ENCODE measurements around the gene OR9Q1.

The OR9Q1 gene

GRCh38 chr11:58034471-58034870, 10.8 kb downstream of the OR9Q1 start:
- DNase-seq, result no peak

GRCh38 chr11:58039589-58039988, 15.9 kb downstream of the OR9Q1 start:
- DNase-seq, result no peak

- DNase-seq, result no peak
Observed at GRCh38 chr11:58043379-58043778, 19.7 kb downstream of the OR9Q1 start.

GRCh38 chr11:58046231-58046630, 22.6 kb downstream of the OR9Q1 start:
- no peak for DNase-seq

DNA sequence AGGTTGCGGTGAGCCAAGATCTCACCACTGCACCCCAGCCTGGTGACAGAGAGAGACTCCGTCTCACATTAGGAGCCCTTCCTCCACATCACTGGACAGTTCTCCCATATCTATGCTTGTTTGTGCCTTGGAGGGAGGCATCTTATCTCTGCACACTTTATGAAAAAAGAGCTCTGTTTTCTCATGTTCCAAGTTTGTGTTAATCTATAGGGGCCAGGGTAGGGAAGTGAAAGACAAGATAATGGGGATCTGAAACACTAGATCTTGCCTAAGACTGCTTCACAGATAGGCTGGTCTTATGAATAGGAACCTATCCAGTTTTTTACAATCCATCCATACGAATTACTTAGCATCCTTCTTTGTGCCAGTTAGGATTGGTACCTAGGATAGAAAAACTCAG, 24.1 kb downstream of the OR9Q1 start:
- DNase-seq, result no peak

- DNase-seq, result no peak
Observed at GRCh38 chr11:58055806-58056401, 32.2 kb downstream of the OR9Q1 start.

- DNase-seq, result no peak
Observed at GRCh38 chr11:58057481-58057880, 33.8 kb downstream of the OR9Q1 start.

DNA sequence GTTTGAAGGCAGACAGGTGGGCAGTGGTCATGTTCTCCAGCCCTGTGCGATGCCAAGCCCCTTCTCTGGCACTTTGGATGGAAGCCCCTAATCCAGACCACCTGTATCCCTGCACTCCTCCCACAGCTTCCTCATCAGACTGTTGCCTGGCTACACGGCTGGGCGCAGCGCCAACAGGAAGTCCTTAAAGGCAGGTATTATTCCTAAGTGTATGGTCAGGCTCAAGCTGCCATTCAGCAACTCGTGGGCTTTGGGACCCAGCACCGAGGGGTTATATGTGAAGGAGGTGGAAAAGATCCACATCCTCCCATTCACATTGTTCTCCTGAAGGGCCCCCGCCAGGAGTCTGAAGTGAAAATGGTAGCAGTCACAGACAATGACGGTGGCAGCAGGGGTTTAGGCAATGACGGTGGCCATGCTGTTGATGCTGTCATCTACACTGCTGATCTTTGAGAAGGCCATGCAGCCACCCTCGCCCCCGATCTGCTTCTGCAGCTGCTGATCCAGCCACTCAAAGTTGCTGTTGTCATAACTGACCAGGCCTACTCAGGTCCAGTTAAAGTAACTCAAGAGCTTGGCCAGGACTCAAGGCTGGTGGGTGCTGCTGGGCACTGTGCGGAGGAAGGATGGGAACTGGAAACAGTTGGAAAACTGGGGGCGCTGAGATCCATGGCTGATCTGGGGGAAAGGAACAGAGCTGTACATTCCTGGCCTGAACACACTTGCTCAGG, 34.8 kb downstream of the OR9Q1 start:
- DNase-seq, result no peak

- no peak for DNase-seq
Observed at GRCh38 chr11:58059007-58059350, 35.3 kb downstream of the OR9Q1 start.

DNA sequence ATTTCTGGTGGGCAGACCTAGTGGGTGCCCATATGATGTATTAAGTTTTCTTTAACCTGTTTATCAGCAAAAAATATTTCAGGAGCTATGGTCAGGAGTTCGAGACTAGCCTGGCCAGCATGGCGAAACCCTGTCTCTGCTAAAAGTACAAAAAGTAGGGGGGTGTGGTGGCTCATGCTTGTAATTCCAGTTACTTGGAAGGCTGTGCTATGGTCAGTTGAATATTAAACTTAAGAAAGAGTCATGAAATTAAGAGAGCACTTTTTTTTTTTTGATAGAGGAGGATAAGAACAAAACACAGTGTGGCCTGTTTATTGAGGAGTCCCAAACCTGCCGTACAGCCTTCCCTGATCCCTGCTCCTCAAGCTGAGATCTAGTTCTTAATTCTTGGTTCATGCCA, 36.9 kb downstream of the OR9Q1 start:
- DNase-seq, result no peak

DNA sequence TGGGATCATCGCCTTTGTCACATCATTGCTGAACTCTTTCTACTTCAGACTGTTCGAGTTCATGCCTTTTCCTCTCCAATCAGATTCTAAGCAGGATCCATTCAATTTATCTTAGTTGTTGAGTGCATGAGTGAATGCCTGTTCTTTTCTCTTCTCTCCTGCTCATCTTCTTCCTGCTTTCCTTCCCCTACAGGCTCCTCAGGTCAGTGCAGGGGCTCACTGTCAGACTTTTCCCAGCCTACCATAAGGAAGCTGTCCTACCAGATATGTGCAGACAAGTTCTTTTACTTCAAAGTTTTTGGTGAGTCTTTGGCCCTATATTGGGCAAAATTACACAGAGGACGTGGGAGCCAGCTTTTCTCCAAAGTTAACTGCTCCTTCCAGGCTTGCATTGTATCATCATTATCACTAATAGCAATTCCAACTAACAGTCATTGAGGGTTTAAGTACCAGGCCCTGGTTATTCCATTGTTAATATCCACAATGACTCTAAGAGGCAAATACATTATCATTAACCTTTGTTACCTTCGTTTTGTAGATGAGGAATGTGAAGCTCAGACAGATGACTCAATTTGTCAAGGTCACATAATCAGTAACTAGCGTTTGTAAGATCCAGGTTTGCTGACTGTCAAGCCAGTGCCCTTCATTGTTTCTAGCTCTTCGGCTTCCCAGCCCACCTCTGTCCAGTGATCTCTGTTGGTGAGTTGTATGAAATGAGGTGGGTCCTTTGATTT, 37.4 kb downstream of the OR9Q1 start:
- DNase-seq, result no peak

GRCh38 chr11:58061813-58062212, 38.1 kb downstream of the OR9Q1 start:
- no peak for DNase-seq

- DNase-seq, result no peak
Observed at GRCh38 chr11:58067685-58068084, 44.0 kb downstream of the OR9Q1 start.

GRCh38 chr11:58068655-58069054, 45.0 kb downstream of the OR9Q1 start:
- DNase-seq, result no peak

- no peak for DNase-seq
Observed at GRCh38 chr11:58070585-58070984, 46.9 kb downstream of the OR9Q1 start.

DNA sequence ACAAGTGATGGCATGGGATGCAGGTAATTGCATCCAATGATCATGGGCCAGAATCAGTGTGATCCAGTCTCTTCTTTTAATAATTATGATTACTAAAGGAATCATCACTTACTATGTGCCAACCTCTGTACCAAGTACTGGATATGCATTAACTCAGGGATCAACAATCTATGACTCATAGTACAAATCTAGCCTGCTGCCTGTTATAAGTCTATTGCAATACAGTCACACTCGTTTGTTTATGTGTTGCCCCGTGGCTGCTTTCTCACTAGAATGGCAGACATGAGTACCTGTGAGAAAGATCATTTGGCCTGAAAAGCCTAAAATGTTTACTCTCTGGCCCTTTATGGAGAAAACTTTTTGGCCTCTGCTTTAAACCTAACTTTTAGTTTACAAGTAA, 52.1 kb downstream of the OR9Q1 start:
- no peak for DNase-seq

DNA sequence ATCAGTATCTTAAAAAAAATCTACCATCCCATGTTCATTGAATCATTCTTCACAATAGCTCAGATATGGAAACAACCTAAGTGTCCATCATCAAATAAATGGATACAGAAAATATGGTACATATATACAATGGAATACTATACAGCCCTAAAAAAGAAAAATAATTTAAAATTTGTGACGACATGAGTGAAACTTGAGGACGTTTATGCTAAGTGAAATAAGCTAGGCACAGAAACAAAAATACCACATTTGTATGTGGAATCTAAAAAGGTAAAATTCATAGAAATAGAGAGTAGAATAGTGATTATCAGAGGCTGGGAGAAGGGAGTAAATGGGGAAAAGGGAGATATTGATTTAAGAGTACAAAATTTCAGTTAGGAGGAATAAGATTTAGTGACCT, 62.8 kb downstream of the OR9Q1 start:
- DNase-seq, result no peak

DNA sequence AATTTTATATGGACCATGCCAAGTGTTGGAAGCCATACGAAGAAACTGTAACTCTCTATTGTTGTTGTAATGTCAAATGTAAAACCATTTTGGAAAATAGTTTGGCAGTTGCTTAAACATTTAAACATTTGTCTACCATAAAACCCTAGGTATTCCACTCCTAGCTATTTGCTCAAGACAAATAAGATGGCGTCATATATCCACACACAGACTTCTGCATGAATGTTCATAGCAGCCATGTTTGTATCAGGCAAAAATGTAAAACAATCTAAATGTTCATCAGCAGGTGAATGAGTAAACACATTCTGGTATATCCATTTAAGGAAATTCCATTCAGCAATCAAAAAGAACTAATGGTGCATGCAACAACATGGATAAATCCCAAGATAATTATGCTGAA, 73.8 kb downstream of the OR9Q1 start:
- no peak for DNase-seq

GRCh38 chr11:58121096-58121495, 97.4 kb downstream of the OR9Q1 start:
- no peak for DNase-seq

DNA sequence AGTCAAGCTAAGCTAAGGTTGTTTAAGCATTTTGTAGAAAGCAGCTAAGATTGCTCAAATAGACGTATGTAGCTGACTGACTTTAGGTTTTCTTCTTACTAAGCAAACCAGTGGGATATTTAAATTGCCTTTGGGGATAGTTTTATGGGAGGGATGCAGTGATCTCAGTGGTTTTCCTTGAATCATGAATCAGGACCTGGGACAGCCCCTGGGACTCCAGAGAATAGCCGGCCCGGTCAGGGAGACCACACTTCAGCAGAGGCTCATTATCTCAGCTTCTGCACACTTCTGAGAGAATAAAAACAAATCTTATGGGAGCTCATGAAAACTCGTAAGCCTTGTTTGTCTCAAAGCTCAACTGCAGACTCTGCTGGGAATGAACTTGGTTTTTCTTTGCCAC, 101.8 kb downstream of the OR9Q1 start, which contains the start of gene OR9I1:
Gene OR9I1, minus strand, starts transcription at position 62 of the 400 bp plus-strand sequence. CDS start 6,086 bp downstream, outside the sequence.
- no peak for DNase-seq

DNA sequence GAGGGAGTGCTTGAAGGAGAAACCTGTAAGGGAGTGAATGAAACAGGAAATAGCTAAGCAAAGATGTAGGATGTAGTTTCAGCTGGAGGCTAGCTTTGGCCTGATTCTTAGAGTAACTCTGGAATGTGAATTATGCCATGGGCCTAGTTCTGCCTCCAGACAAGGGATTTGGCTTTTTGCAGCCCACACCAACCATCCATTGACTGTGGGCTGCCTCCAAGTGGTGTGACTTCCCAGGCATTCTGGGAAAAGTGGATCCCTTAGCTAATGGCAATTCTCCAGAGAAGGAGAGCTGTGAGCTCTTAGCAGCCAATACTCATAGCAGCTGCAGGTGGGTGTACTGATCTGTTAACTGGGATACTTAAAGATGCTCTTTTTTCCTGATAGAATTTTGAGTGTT, 103.7 kb downstream of the OR9Q1 start:
- no peak for DNase-seq

DNA sequence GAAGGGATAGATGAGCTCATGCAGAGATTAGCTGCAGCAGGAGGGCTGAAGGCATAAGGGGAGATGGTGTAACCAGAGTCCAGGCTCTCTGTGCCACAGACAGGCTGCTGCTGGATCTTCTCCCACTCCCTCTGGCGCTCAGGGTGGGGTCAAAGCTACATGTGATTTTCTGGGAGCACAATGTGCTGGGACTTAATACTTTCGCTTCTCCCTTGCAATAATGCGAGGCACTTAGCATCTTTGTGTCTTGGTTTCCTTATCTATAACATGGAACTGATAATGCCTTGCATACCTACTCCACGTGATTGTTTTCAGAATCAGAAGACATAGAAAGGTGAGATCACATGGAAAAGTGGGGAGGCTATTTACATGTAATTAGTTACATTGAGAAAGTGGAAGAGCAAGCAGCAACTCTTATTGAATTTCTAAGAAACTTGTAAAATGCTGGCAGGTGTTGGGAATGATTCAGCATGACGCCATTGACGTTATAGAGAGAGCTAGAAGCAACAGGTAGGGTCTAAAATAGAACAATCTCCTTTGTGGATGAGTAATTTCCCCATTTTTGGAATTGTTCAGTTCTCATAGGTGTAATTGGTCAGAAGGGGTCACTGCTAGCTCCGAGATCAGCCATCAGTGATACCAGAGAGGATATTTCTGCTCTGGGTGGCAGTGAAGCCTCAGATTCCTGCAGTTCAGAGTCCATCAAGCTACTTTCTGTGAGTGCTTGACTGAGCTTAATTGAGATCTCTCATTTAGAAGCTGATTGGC, 109.8 kb downstream of the OR9Q1 start:
- DNase-seq, result no peak

DNA sequence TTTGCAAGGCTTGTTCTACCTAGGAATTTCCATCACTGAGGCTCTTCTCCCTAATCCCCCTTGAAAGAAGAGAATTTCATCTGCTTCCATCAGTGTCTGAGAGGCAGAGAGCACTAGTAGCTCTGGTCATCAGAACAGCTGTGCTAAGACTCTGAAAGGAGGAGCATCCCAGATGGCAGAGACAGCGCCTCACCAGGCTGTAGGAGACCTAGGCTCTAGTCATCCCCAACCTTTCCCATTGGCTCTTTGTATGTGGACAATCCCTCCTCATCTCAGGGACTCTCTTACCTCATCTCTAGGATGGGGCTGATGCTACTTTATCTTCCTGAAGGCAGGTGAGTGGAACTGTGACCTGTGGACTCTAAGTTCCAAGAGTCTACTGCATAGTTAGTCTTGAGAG, 110.5 kb downstream of the OR9Q1 start:
- no peak for DNase-seq

Data from stimulated activated CD4-positive, alpha-beta T cell treated with anti-CD3 and anti-CD28 coated beads, Interleukin-2, amount 100 ng/mL, for 48 hours (primary cell).